GM20000 (cell line): ENCODE measurements around the gene GNE.
"Not testable (repeated sequence)": the region's sequence is repeated elsewhere in the genome, so short reads cannot be mapped to it uniquely, and the experiment has no call there.

Experiments
- DNase-seq: peaks from one replicate; pipeline ENCODE4 v3.0.0; 2012; ENCODE audit warnings: low spot score
- TF ChIP-seq, protein P1 (sequence below): IDR thresholded peaks from 2 replicates; pipeline ENCODE4 v1.5.1; 2012; ENCODE audit warnings: mild to moderate bottlenecking, control low read depth; ENCODE audit errors: extremely low read depth, missing control alignments

The GNE gene

DNA sequence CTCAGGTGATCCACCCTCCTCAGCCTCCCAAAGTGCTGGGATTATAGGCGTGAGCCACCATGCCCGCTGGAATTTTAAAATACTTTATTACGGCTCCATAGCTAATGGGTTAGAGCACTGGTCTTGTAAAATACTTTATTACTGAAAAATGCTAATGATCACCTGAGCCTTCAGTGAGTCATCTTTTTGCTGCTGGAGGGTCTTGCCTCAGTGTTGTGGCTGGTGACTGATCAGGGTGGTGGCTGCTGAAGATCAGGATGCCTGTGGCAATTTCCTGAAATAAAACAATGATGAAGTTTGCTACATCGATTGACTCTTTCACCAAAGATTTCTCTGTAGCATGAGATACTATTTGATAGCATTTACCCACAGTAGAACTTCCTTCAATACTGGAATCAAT, 26.0 kb upstream of the GNE start:
- DNase-seq, result no peak
- TF ChIP-seq, protein P1, sequence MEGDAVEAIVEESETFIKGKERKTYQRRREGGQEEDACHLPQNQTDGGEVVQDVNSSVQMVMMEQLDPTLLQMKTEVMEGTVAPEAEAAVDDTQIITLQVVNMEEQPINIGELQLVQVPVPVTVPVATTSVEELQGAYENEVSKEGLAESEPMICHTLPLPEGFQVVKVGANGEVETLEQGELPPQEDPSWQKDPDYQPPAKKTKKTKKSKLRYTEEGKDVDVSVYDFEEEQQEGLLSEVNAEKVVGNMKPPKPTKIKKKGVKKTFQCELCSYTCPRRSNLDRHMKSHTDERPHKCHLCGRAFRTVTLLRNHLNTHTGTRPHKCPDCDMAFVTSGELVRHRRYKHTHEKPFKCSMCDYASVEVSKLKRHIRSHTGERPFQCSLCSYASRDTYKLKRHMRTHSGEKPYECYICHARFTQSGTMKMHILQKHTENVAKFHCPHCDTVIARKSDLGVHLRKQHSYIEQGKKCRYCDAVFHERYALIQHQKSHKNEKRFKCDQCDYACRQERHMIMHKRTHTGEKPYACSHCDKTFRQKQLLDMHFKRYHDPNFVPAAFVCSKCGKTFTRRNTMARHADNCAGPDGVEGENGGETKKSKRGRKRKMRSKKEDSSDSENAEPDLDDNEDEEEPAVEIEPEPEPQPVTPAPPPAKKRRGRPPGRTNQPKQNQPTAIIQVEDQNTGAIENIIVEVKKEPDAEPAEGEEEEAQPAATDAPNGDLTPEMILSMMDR, result no peak

DNA sequence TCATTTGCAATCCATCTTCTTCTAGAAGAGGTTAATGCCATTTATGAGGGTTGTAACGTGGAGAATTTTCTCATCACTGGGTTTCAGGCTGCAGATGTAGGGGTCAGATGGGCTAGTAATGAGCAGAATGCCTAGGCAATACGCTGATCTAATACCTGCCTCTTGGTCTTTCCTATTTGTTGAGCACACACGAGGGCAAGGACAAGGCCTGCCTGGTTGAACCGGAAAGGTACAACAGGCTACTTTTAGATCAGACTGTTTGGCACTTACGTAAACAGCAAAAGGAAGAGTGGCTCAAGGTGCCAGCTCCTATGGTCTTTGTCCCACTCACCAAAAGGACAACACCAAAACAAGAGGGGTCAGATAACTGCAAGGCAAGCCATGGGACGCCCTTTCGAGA, 24.0 kb upstream of the GNE start:
- DNase-seq, result no peak
- TF ChIP-seq, protein P1, result no peak

DNA sequence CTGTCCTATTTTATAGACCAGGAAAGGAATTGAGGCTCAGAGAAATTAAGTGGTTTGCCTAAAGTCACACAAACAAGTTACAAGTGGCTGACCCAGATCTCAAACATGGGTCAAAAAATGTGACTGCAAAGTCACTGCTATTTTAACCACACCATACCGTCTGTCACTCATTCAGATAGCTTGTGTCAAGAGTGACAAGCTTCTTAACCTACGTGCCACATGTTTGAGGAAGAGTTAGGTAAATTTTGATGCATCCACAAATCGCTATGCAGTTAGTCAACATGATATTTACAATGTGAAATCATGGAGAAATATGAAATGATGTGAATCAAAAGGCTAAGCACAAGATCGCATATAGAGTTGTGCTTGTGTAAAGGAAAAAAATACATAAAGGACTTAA, 22.7 kb upstream of the GNE start:
- DNase-seq, result no peak
- TF ChIP-seq, protein P1, result no peak

DNA sequence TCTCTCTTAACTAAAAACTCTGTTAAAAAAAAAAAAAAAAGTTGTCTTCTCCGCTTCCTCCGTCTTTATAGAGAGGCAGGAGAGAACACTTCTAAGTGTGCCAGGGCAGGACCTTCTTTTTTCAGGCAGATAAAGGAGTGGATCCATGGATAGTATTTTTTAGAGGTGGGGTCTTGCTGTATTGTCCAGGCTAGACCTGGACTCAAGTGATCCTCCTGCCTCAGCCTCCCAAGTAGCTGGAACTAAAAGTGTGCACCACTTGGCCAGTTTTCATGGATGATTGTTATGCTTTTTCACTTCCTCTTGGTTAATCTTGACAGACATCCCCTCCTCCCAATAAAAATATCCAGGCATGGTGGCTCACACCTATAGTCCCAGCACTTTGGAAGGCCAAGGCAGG, 20.0 kb upstream of the GNE start:
- TF ChIP-seq, protein P1, result no peak
- no peak for DNase-seq

DNA sequence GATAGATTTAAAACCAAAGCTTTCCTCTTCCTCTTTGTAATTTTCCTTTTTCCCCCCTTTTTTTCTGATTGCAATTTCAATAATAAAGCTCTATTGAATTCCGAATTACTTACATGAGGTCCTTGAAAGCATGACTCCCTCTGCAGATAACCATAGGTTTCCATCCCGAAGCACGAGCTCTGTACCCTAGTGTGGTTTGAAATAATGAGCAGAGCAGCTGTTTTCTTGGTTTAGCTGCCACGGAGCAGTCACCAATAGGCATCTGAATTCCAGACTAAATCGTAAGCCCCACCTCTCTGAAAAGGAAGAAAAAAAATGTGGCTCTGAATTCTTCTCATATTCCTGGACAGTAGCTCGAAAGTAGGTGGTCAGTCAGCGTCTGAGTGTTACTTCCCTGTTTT, 18.5 kb upstream of the GNE start:
- no peak for DNase-seq

DNA sequence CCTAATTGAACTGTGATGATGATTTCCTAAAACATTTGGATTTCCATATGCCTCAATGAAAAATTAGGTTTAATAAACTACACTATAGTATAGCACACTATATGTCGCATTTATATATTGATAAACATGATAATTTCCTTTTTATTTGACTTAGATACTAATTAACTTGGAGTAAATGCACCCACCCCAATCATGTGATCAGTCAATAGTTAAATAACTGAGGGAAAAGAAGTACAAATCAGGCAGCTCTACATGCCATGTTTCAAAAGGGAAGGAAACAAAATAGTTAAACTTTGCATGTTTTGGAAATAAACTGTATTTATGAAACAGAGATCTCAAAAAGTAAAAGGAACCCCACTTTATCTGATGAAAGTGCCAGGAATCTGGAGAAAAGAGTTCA, 18.0 kb upstream of the GNE start:
- no peak for DNase-seq
- TF ChIP-seq, protein P1, result no peak

More for the DNA sequence above, 18.5 kb upstream of the GNE start:
- TF ChIP-seq, protein P1, result no peak

DNA sequence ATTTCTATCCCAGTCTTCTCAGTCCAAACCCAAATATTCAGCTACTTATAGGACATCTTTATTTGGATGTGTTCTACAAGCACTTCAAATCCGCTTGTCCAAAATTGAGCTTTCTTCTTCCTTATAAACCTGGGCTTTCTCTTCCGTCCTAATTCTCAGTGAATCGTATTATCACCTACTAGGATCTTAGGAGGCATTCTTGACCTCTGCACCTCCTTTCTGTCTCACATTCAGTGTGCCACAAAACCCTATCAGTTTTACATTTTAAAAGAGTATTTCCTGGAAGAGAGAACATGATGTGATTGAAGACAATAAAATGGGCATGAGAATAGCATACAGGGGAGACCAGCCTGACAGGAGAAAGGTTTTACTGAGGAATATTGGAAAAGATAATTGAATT, 16.8 kb upstream of the GNE start:
- TF ChIP-seq, protein P1, result no peak
- no peak for DNase-seq

DNA sequence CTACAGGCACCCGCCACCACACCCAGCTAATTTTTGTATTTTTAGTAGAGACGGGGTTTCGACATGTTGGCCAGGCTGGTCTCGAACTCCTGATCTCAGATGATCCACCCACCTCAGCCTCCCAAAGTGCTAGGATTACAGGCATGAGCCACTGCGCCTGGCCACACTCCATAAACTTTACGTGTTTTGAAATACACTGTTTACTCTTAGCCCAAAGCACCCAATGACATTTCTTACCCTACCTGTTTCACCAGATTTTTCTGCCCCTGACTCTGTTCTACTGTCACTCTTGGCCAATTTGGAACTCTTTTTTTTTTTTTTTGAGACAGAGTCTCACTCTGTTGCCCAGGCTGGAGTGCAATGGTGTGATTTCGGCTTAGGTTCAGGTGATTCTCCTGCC, 15.1 kb upstream of the GNE start:
- not testable (repeated sequence) for DNase-seq
